ENCODE measurements around the gene SLC6A13. TPM values are rescaled to one million over a fixed set of nuclear protein-coding genes. Genes with fewer than 3 reads are reported as not detected.

The SLC6A13 gene
- total and polyA plus RNA-seq, 2 experiments from 2014 or later: 3.8 to 5.9 TPM

GRCh38 chr12:212415-212714 lies 50.3 kb downstream of the SLC6A13 start:
- TF ChIP-seq CTCF (IDR thresholded peaks at IDR 0.05; ENCODE audit: poor library complexity): no peak
- no peak for TF ChIP-seq EZH2 (IDR thresholded peaks at IDR 0.05; ENCODE audit: borderline replicate concordance)
- TF ChIP-seq EZH2phosphoT487 (IDR thresholded peaks at IDR 0.05; ENCODE audit: low read depth, severe bottlenecking, unreplicated experiment): no peak
- H3K27ac ChIP-seq: no peak overlapping the region
- peak overlapping the region; percentile 36 for H3K4me2 ChIP-seq
- WGBS (ENCODE audit: low lambda C conversion rate, missing lambda C conversion rate): 92% methylated on average over 8 of the region's 8 CpGs
- no peaks in the 10 kb centered on the region for H3K9me2 ChIP-seq (replicated peaks; ENCODE audit: insufficient read depth)
- H2AFZ ChIP-seq: no peak overlapping the region
- H3K79me2 ChIP-seq: no peaks in the 10 kb centered on the region
- peaks cover 11% of the 10 kb centered on the region for H3K4me1 ChIP-seq (ENCODE audit: insufficient read depth)
- no peaks in the 10 kb centered on the region for H3K9me3 ChIP-seq (ENCODE audit: low read depth)
- H3K27me3 ChIP-seq: no peaks in the 10 kb centered on the region
- no peak overlapping the region for H3K4me3 ChIP-seq
- no peaks in the 10 kb centered on the region for H4K20me1 ChIP-seq (ENCODE audit: insufficient read depth, poor library complexity, severe bottlenecking)
- no peak for DNase-seq (ENCODE audit: low spot score)
- H3K36me3 ChIP-seq (replicated peaks; ENCODE audit: insufficient read depth, low read depth): no peaks in the 10 kb centered on the region

- Histone ChIP-seq H3K4me1 (ENCODE audit: insufficient read depth) (peaks cover 11% of the 10 kb centered on the region), H3K4me2 (no peak overlapping the region), H3K4me3 (no peak overlapping the region), H3K27ac (no peak overlapping the region), H3K9me3 (ENCODE audit: low read depth) (no peaks in the 10 kb centered on the region), H3K27me3 (no peaks in the 10 kb centered on the region), H3K36me3 (replicated peaks; ENCODE audit: insufficient read depth, low read depth) (no peaks in the 10 kb centered on the region), H4K20me1 (ENCODE audit: insufficient read depth, poor library complexity, severe bottlenecking) (no peaks in the 10 kb centered on the region), H3K9me2 (replicated peaks; ENCODE audit: insufficient read depth) (no peaks in the 10 kb centered on the region), H3K79me2 (no peaks in the 10 kb centered on the region), H2AFZ (no peak overlapping the region)
- no peak for TF ChIP-seq CTCF (IDR thresholded peaks at IDR 0.05; ENCODE audit: poor library complexity)
- no peak for TF ChIP-seq EZH2 (IDR thresholded peaks at IDR 0.05; ENCODE audit: borderline replicate concordance)
- TF ChIP-seq EZH2phosphoT487 (IDR thresholded peaks at IDR 0.05; ENCODE audit: low read depth, severe bottlenecking, unreplicated experiment): no peak
- 80% methylated on average over 16 of the region's 16 CpGs for WGBS (ENCODE audit: low lambda C conversion rate, missing lambda C conversion rate)
- no peak for DNase-seq (ENCODE audit: low spot score)
Observed at GRCh38 chr12:211639-212414, 50.8 kb downstream of the SLC6A13 start.

GRCh38 chr12:211142-211465 lies 51.5 kb downstream of the SLC6A13 start:
- H4K20me1 ChIP-seq (ENCODE audit: insufficient read depth, poor library complexity, severe bottlenecking): no peaks in the 10 kb centered on the region
- H3K4me2 ChIP-seq: no peak overlapping the region
- no peaks in the 10 kb centered on the region for H3K79me2 ChIP-seq
- H3K4me1 ChIP-seq (ENCODE audit: insufficient read depth): peaks cover 11% of the 10 kb centered on the region
- DNase-seq (ENCODE audit: low spot score): no peak
- H3K9me2 ChIP-seq (replicated peaks; ENCODE audit: insufficient read depth): no peaks in the 10 kb centered on the region
- no peaks in the 10 kb centered on the region for H3K27me3 ChIP-seq
- H3K9me3 ChIP-seq (ENCODE audit: low read depth): no peaks in the 10 kb centered on the region
- no peak overlapping the region for H3K27ac ChIP-seq
- no peaks in the 10 kb centered on the region for H3K36me3 ChIP-seq (replicated peaks; ENCODE audit: insufficient read depth, low read depth)
- H2AFZ ChIP-seq: no peak overlapping the region
- TF ChIP-seq EZH2 (IDR thresholded peaks at IDR 0.05; ENCODE audit: borderline replicate concordance): no peak
- no peak for TF ChIP-seq CTCF (IDR thresholded peaks at IDR 0.05; ENCODE audit: poor library complexity)
- no peak for TF ChIP-seq EZH2phosphoT487 (IDR thresholded peaks at IDR 0.05; ENCODE audit: low read depth, severe bottlenecking, unreplicated experiment)
- no peak overlapping the region for H3K4me3 ChIP-seq
- WGBS (ENCODE audit: low lambda C conversion rate, missing lambda C conversion rate): 85% methylated on average over 3 of the region's 3 CpGs
